K562 (cell line): Measurements from ENCODE around the gene RIMOC1. TPM values are rescaled to one million over a fixed set of nuclear protein-coding genes. Genes with fewer than 3 reads are reported as not detected.

Experiments
- BCLAF1 ChIP-seq, 2 experiments: fragments of 450-650 bp in 1 of 2; IDR thresholded peaks; 2 replicates each; pipeline ENCODE4 v1.6.1; 2011 to 2017; ENCODE audit warnings: low read depth in 2 of 2, antibody characterized with exemption in 1 of 2, borderline replicate concordance in 1 of 2, low read length in 1 of 2, mild to moderate bottlenecking in 1 of 2, mixed read lengths in 1 of 2; ENCODE audit not compliant: control insufficient read depth in 1 of 2
- CBFA2T3 ChIP-seq: fragments of 450-650 bp; IDR thresholded peaks from 2 replicates; pipeline ENCODE4 v1.6.1; 2017
- CREB1 ChIP-seq, 2 experiments: sonication (generic) in 1 of 2; formaldehyde crosslinking in 1 of 2; IDR thresholded peaks; 2 replicates each; pipeline versions ENCODE4 v1.6.1 to v1.8.0; 2012 to 2022; ENCODE audit warnings: inconsistent platforms in 1 of 2, mild to moderate bottlenecking in 1 of 2, missing genetic modification reagents in 1 of 2, moderate library complexity in 1 of 2
- HDAC8 ChIP-seq: fragments of 450-650 bp; IDR thresholded peaks from 2 replicates; pipeline ENCODE4 v1.6.1; 2016; ENCODE audit warnings: mild to moderate bottlenecking, missing genetic modification characterization, moderate library complexity, missing compliant biosample characterization
- HES1 ChIP-seq: fragments of 450-650 bp; IDR thresholded peaks from 2 replicates; pipeline ENCODE4 v1.6.1; 2016; ENCODE audit warnings: low read depth, mild to moderate bottlenecking, moderate library complexity
- HMGXB4 ChIP-seq: sonication (generic); formaldehyde crosslinking; IDR thresholded peaks from 2 replicates; pipeline ENCODE4 v1.8.1; 2023; ENCODE audit warnings: mild to moderate bottlenecking, missing genetic modification reagents
- IRF9 ChIP-seq: fragments of 450-650 bp; IDR thresholded peaks from 2 replicates; pipeline ENCODE4 v1.6.1; 2016; ENCODE audit warnings: missing biosample characterization, missing genetic modification characterization
- MAZ ChIP-seq, 2 experiments: fragments of 450-650 bp in 1 of 2; sonication (generic) in 1 of 2; formaldehyde crosslinking; IDR thresholded peaks in 1 of 2; conservative IDR thresholded peaks in 1 of 2; 2 replicates each; pipeline versions ENCODE4 v1.4.0 to v1.5.0; 2020; ENCODE audit warnings: mild to moderate bottlenecking in 1 of 2, missing genetic modification reagents in 1 of 2
- MBD2 ChIP-seq: sonication (generic); IDR thresholded peaks from 2 replicates; pipeline ENCODE4 v1.6.1; 2016; ENCODE audit warnings: low read depth, borderline replicate concordance
- MED1 ChIP-seq: sonication (generic); formaldehyde crosslinking; IDR thresholded peaks from 2 replicates; pipeline ENCODE4 v1.8.1; 2023; ENCODE audit warnings: missing genetic modification reagents, borderline replicate concordance
- NCOR1 ChIP-seq: fragments of 450-650 bp; IDR thresholded peaks from 2 replicates; pipeline ENCODE4 v1.6.1; 2016; ENCODE audit warnings: mild to moderate bottlenecking, moderate library complexity
- PATZ1 ChIP-seq: fragments of 250-450 bp; sonication (Bioruptor Pico); IDR thresholded peaks from 2 replicates; pipeline ENCODE4 v1.5.0; 2020; ENCODE audit warnings: mild to moderate bottlenecking, borderline replicate concordance
- PML ChIP-seq: IDR thresholded peaks from 2 replicates; pipeline ENCODE4 v1.6.1; 2012; ENCODE audit warnings: low read length, inconsistent platforms
- POU5F1 ChIP-seq: fragments of 150-350 bp; IDR thresholded peaks from 2 replicates; pipeline ENCODE4 v1.6.1; 2014; ENCODE audit warnings: borderline replicate concordance, low read length, low read depth, mild to moderate bottlenecking; ENCODE audit not compliant: partially characterized antibody
- SMAD3 ChIP-seq: fragments of 450-650 bp; formaldehyde crosslinking; conservative IDR thresholded peaks from 2 replicates; pipeline ENCODE4 v1.4.0; 2020; ENCODE audit warnings: mild to moderate bottlenecking
- TCF3 ChIP-seq: sonication (generic); formaldehyde crosslinking; IDR thresholded peaks from 2 replicates; pipeline ENCODE4 v1.4.0; 2020; ENCODE audit warnings: mild to moderate bottlenecking, missing genetic modification reagents
- ZBTB1 ChIP-seq: sonication (generic); formaldehyde crosslinking; IDR thresholded peaks from 2 replicates; pipeline ENCODE4 v1.8.1; 2023; ENCODE audit warnings: missing genetic modification reagents, low read depth, mild to moderate bottlenecking, borderline replicate concordance
- ZNF165 ChIP-seq: fragments of 250-450 bp; sonication (Bioruptor Pico); IDR thresholded peaks from 2 replicates; pipeline ENCODE4 v1.4.0; 2020; ENCODE audit warnings: borderline replicate concordance
- polyA plus RNA-seq, 8 experiments: library from polyadenylated mRNA; depleted of rRNA in 4 of 8; stranded (reverse) in 5 of 8; unstranded in 3 of 8; fragments of >200 nt; fragmentation: Nextera tagmentation in 2 of 8; fragmentation: Illumina TruSeq in 1 of 8; extraction: Ambion mirVana in 2 of 8; extraction: Trizol in 1 of 8; gene quantifications; 2 replicates each; pipeline versions ENCODE4 v1.2.1 to v1.2.3, GENCODE V29; 2011 to 2014; ENCODE audit warnings: inconsistent platforms in 1 of 8, missing spikeins in 1 of 8
- total RNA-seq, 7 experiments: library from RNA; depleted of rRNA in 6 of 7; stranded (reverse); fragments of >200 nt in 6 of 7; fragmentation: Illumina TruSeq in 2 of 7; extraction: Trizol in 2 of 7; gene quantifications; 2 replicates each; pipeline versions ENCODE4 v1.2.1 to v1.2.3, GENCODE V29; 2011 to 2021; ENCODE audit warnings: low replicate concordance in 1 of 7

Gene RIMOC1
- total and polyA plus RNA-seq, 9 of the 15 experiments (the other 6 are each of a cell fraction or from before 2014, with no cell fraction given) = 11.6 to 63.1 (median 30.8) TPM

GRCh38 chr5:41927604-41928003 lies 23.5 kb downstream of the RIMOC1 start (continued):
- TF ChIP-seq POU5F1 (no peak), CBFA2T3 (peak; percentile 57), HMGXB4 (CRISPR knock-in tag) (no peak), CREB1 (IDR thresholded peaks at IDR 0.05) (no peak), CREB1 (CRISPR knock-in tag; IDR thresholded peaks at IDR 0.05) (no peak), ZBTB1 (CRISPR knock-in tag) (no peak), IRF9 (no peak), HDAC8 (tag) (no peak), ZNF165 (no peak), SMAD3 (CRISPR knock-in tag) (no peak), TCF3 (CRISPR knock-in tag) (peak; percentile 59), PATZ1 (CRISPR knock-in tag) (no peak), MAZ (CRISPR knock-in tag; conservative IDR thresholded peaks at IDR 0.05 in 1 of 2, IDR thresholded peaks at IDR 0.05 in 1 of 2) (no peak), PML (no peak), HES1 (no peak), MED1 (no peak), MBD2 (no peak), NCOR1 (0 out of 2 replicates have a peak, but pooled peaks have one; percentile 20), BCLAF1 (IDR thresholded peaks at IDR 0.05; ENCODE audit: borderline replicate concordance in 1 of 2, control insufficient read depth in 1 of 2, low read depth in 2 of 2, low read length in 1 of 2) (no peak)
